DMS114 treated with DMSO at 0.1 percent for 48 hours (cell line): Measurements from ENCODE around the gene KCNQ1.

Experiments used
- DNase-seq: peaks from one replicate; lab custom pipeline; 2025; ENCODE audit not compliant: unreplicated experiment; lab: John Stamatoyannopoulos, UW

KCNQ1 gene

GRCh38 chr11:2460540-2461252, 15.9 kb downstream of the KCNQ1 start:
- no peak for DNase-seq

- DNase-seq = no peak
Observed at GRCh38 chr11:2461253-2461955, 16.6 kb downstream of the KCNQ1 start.

DNA sequence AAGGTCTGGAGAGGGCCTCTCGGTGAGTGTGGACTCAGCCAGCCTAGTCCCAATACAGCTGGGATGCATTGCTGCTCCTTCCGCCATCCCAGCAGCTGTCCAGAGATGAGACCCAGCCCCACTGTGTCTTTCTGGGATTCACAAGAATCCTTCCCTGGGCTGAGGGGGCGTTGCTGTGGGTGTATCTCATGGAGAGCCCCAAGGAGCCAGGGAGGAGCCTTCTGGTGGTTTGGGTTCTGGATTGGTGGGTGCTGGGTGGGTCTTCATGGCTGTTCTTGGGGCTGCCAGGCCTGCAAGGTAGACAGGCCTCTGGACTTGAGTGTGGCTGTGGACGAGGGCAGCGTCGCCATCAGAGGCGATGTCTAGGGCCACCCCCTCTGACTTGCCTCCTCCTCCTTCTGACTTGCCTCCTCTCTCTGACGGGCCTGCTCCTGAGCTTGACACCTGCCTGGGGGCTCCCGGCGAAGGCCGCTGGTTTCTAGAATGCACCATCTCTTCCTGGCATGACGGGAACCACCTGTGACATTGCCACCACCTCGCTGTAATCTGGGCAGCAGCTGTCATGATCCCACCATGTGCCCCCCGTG, 17.2 kb downstream of the KCNQ1 start:
- no peak for DNase-seq

DNA sequence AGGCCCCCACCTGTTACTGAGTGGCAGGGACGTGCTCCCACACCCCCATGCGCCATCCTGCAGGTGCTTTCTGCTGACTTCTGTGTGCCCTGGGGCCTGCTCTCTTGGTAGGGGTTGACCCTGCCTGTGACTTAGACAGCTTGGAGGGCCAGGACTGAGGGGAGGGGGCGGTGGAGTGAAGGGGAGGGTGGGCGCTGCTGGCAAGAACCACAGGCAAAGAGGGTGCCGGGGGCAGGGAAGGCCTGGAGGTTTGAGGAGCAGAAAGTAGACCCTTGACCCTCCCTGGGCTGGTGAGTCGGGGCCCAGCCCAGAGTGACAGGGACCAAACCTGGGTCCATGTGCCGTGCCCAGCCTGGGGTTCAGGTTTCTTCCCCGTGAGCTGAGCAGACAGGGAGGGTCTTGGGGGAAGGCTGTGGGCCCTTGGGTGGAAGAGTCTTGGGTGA, 17.8 kb downstream of the KCNQ1 start:
- DNase-seq = no peak

- DNase-seq = no peak
Observed at GRCh38 chr11:2462986-2463765, 18.4 kb downstream of the KCNQ1 start.

GRCh38 chr11:2463766-2464277, 19.0 kb downstream of the KCNQ1 start:
- no peak for DNase-seq

- DNase-seq = no peak
Observed at GRCh38 chr11:2464451-2465165, 19.8 kb downstream of the KCNQ1 start.

DNA sequence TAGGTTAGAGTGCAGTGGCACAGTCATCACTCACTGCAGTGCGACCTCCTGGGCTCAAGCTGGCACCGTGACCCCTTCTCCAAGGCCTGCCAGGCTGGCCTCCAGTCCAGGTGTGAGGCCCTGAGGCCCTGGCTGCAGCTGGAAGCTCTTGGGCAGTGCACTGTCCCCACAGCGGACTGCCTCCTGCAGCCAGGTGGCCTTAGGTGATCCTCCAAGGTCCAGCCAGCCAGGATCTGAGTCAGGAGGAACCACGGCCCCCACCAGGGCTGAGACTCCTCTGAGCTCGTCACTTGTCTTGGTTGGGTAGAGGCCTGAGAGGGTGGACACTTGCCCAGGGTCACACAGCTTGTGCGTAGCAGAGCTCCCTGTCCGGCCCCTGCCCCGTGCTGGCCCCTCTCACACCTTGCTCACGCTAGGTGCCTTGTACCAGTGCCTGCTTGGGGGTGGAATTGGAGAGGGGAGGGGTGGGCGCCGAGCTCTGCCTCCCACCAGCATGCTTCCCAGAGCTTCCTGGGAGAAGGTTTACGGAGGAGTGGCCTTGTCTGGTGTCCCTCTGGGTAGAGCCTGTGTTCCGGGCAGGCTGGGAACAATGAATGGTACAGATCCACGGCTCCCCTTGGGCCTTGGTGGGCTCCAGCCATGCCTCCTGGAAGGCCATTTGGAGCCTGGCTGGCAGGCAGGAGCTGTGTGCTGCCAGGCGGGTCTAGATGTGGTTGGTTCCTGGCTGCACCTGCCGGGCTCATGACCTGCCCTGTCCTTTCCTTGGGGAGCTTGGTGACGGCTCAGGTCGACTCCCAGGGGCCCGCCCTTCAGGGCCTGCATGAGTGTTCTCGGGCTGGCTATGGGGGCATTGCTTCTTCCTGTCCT, 20.6 kb downstream of the KCNQ1 start:
- DNase-seq = no peak

- DNase-seq = no peak
Observed at GRCh38 chr11:2466069-2466801, 21.4 kb downstream of the KCNQ1 start.

GRCh38 chr11:2466869-2467694, 22.3 kb downstream of the KCNQ1 start:
- no peak for DNase-seq

DNA sequence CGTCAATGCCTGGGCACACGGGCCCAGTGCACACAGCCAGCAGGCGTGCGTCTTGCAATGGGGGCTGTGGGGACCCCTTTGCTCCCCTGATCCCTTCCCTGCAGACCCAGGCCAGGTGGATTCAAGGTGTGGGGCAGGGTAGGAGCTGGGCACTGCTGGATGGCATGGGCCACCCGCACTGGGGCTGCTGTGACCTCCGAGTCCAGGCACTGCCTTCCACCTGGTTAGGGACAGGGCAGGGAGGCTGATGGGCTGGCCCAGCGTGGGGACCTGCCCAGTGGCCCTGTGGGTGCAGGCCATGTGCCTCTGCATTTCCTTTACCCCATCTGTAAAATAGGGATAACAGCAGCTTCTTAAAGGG, 22.9 kb downstream of the KCNQ1 start:
- DNase-seq = no peak

DNA sequence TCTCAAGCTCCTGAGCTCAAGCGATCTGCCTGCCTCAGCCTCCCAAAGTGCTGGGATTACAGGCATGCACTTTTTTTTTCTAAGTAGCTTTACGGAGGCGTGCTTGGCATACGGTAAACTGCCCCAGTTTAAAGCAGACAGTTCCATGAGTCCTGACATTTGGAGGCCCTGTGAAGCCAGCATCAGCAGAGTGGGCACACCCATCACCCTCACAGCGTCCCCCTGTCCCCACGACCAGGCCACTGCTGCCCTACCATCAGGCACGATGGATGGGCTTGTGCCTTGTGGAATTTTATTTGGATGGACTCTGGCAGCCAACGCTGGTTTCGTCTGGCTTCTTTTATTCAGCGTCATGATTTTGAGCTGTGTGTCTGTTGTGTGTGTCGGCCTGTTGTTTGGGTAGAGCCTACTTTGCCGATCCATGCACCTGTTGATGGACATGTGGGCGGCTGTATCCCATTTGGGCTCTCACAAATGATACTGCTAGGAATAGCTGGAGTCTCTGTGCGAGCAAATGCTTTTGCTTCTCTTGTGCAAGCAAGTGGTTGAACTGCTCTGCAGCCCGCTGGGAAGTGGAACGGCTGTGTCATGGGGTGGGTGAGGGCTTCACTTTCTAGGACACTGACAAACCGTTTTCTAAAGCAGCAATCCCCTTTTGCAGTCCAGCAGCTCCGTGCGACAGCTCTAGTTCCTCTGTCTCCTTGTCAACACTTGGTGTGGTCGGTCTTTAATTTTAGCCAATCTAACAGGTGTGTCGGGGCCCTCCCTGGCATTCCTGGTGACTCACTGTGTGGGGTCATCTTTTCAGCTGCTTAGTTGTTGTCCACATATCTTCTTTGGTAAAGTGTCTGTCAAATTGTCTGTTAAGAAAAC, 23.8 kb downstream of the KCNQ1 start:
- no peak for DNase-seq

GRCh38 chr11:2470495-2470894, 25.7 kb downstream of the KCNQ1 start:
- no peak for DNase-seq

GRCh38 chr11:2471048-2471803, 26.4 kb downstream of the KCNQ1 start:
- DNase-seq = no peak

DNA sequence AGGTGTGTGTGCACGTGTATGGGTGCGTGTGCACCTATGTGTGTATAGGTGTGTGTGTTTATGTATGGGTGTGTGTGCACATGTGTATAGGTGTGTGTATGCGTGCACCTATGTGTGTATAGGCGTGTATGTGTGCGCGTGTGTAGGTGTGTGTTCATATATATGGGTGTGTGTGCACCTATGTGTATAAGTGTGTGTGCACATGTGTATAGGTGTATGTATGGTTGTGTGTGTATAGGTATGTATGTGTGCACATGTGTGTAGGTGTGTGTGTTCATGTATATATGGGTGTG, 26.9 kb downstream of the KCNQ1 start:
- no peak for DNase-seq

GRCh38 chr11:2472428-2473186, 27.8 kb downstream of the KCNQ1 start:
- DNase-seq = no peak
